Osteocyte (in vitro differentiated cells): Measurements from ENCODE around the gene ITCH. TPM values are rescaled to one million over a fixed set of nuclear protein-coding genes. Genes with fewer than 3 reads are reported as not detected.

Source experiments
- DNase-seq: peaks from one replicate; pipeline ENCODE4 v3.0.0; 2021; ENCODE audit warnings: mixed read lengths; ENCODE audit not compliant: unreplicated experiment; ENCODE audit errors: extremely low spot score
- H3K27ac Mint-ChIP-seq: one replicate; pipeline ENCODE4 v1.8.0; 2021; ENCODE audit warnings: mild to moderate bottlenecking, mixed read lengths; ENCODE audit not compliant: unreplicated experiment
- H3K27me3 Mint-ChIP-seq: one replicate; pipeline ENCODE4 v1.8.0; 2021; ENCODE audit warnings: mixed read lengths; ENCODE audit not compliant: unreplicated experiment
- H3K36me3 Mint-ChIP-seq: one replicate; pipeline ENCODE4 v1.8.0; 2021; ENCODE audit warnings: mixed read lengths; ENCODE audit not compliant: unreplicated experiment
- H3K4me1 Mint-ChIP-seq: one replicate; pipeline ENCODE4 v1.8.0; 2021; ENCODE audit warnings: mixed read lengths; ENCODE audit not compliant: unreplicated experiment
- H3K4me3 Mint-ChIP-seq: one replicate; pipeline ENCODE4 v1.8.0; 2021; ENCODE audit warnings: mild to moderate bottlenecking, moderate library complexity, mixed read lengths; ENCODE audit not compliant: unreplicated experiment
- H3K9me3 Mint-ChIP-seq: one replicate; pipeline ENCODE4 v1.8.0; 2021; ENCODE audit warnings: mixed read lengths; ENCODE audit not compliant: unreplicated experiment
- CTCF ChIP-seq: fragments of 200-600 bp; sonication (generic); IDR thresholded peaks from 2 replicates; pipeline ENCODE4 v1.5.0; 2021; ENCODE audit warnings: antibody characterized with exemption, mild to moderate bottlenecking, moderate library complexity
- long read RNA-seq: library from polyadenylated mRNA; unstranded; transcript quantifications from one replicate; pipeline ENCODE4 v2.0.0, GENCODE V29; 2021
- total RNA-seq: library from RNA; stranded (reverse); gene quantifications from 2 replicates; pipeline ENCODE4 v1.2.1, GENCODE V29; 2021

The ITCH gene
- total RNA-seq = 55.4 and 55.5 TPM in 2 replicates
- long read RNA-seq, full-length matches to known transcripts = 67 of 143 reads
- long read RNA-seq, partial matches to known transcripts = 45 of 143 reads
- long read RNA-seq, other reads (novel, unspliced or antisense) = 31 of 143 reads

GRCh38 chr20:34363062-34363464 lies at the start of gene ITCH:
ITCH (plus strand) TSS chr20:34363273; CDS start chr20:34393812, 30,539 bp downstream.
- peak within 1 kb of the TSS; percentile 100 for H3K4me3 Mint-ChIP-seq
- H3K27me3 Mint-ChIP-seq = no peaks in the 10 kb centered on the region
- peak; percentile 98 for DNase-seq
- peak within 1 kb of the TSS; percentile 99 for H3K27ac Mint-ChIP-seq
- H3K9me3 Mint-ChIP-seq = no peaks in the 10 kb centered on the region
- H3K36me3 Mint-ChIP-seq = peaks cover 13% of the 10 kb centered on the region
- no peak for TF ChIP-seq CTCF
- peaks cover 31% of the 10 kb centered on the region for H3K4me1 Mint-ChIP-seq

GRCh38 chr20:34315236-34315635 lies 47.8 kb upstream of the ITCH start:
- Mint-ChIP-seq H3K9me3 (no peaks in the 10 kb centered on the region), H3K27ac (no peak overlapping the region), H3K36me3 (no peaks in the 10 kb centered on the region), H3K27me3 (peaks cover 7% of the 10 kb centered on the region), H3K4me1 (peaks cover 13% of the 10 kb centered on the region), H3K4me3 (no peak overlapping the region)
- no peak for DNase-seq
- TF ChIP-seq CTCF = no peak

- H3K4me1 Mint-ChIP-seq = peaks cover 13% of the 10 kb centered on the region
- H3K27ac Mint-ChIP-seq = no peak overlapping the region
- H3K4me3 Mint-ChIP-seq = no peak overlapping the region
- peaks cover 10% of the 10 kb centered on the region for H3K27me3 Mint-ChIP-seq
- no peak for TF ChIP-seq CTCF
- no peaks in the 10 kb centered on the region for H3K9me3 Mint-ChIP-seq
- DNase-seq = no peak
- H3K36me3 Mint-ChIP-seq = no peaks in the 10 kb centered on the region
These were observed 46.8 kb upstream of the ITCH start for GRCh38 chr20:34316196-34316814.

GRCh38 chr20:34318609-34319443 lies 44.2 kb upstream of the ITCH start:
- no peak for DNase-seq
- H3K9me3 Mint-ChIP-seq = no peaks in the 10 kb centered on the region
- no peak overlapping the region for H3K27ac Mint-ChIP-seq
- no peak for TF ChIP-seq CTCF
- no peaks in the 10 kb centered on the region for H3K36me3 Mint-ChIP-seq
- no peaks in the 10 kb centered on the region for H3K4me1 Mint-ChIP-seq
- no peak overlapping the region for H3K4me3 Mint-ChIP-seq
- H3K27me3 Mint-ChIP-seq = peaks cover 14% of the 10 kb centered on the region

- H3K36me3 Mint-ChIP-seq = no peaks in the 10 kb centered on the region
- no peak overlapping the region for H3K4me3 Mint-ChIP-seq
- peaks cover 14% of the 10 kb centered on the region for H3K27me3 Mint-ChIP-seq
- DNase-seq = no peak
- no peaks in the 10 kb centered on the region for H3K4me1 Mint-ChIP-seq
- TF ChIP-seq CTCF = no peak
- no peaks in the 10 kb centered on the region for H3K9me3 Mint-ChIP-seq
- no peak overlapping the region for H3K27ac Mint-ChIP-seq
These were observed 42.2 kb upstream of the ITCH start for GRCh38 chr20:34320861-34321260.
